Stimulated activated effector memory CD8-positive, alpha-beta T cell treated with anti-CD3 and anti-CD28 coated beads, Interleukin-12 subunit alpha, Interleukin-12 subunit beta, amount 100 ng/mL, for 72 hours (primary cell): ENCODE data around the gene ATP13A2.
"Not testable (repeated sequence)": the region's sequence is repeated elsewhere in the genome, so short reads cannot be mapped to it uniquely, and the experiment has no call there.

ENCODE experiments used
- ATAC-seq: fragments of 150-1000 bp; cut with Tn5 transposase; 2 replicates; pipeline ENCODE4 v1.10.0; 2021
- DNase-seq, 2 donors: peaks; one replicate each; pipeline ENCODE4 v3.0.0; 2021 to 2022; ENCODE audit warnings: low spot score in 2 of 2
- H3K27ac Mint-ChIP-seq: one replicate; pipeline ENCODE4 v1.8.0; 2022; ENCODE audit warnings: mild to moderate bottlenecking, mixed read lengths
- H3K36me3 Mint-ChIP-seq: one replicate; pipeline ENCODE4 v1.8.0; 2022; ENCODE audit warnings: mild to moderate bottlenecking, mixed read lengths
- H3K4me1 Mint-ChIP-seq: one replicate; pipeline ENCODE4 v1.8.0; 2022; ENCODE audit warnings: mixed read lengths
- H3K4me3 Mint-ChIP-seq: one replicate; pipeline ENCODE4 v1.8.0; 2022; ENCODE audit warnings: mild to moderate bottlenecking, mixed read lengths
- H3K9me3 Mint-ChIP-seq: one replicate; pipeline ENCODE4 v1.8.0; 2022; ENCODE audit warnings: mixed read lengths

ATP13A2 gene

DNA sequence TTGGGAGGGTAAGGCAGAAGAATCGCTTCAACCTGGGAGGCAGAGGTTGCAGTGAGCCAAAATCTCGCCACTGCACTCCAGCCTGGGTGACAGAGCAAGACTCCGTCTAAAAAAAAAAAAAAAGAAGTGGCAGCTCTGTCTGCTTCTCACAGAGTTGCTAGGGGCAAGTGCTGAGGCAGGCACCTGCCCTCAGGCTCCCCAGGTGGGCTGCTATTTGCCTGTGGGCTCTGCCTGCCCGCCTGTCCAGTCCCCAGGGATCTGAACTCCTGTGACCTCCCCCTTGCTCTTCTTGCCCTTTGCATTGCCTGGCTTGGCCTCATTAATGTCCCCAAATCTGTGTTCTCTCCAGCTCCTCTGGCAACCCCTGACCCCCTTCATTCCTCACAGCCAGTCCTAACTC, 59.4 kb downstream of the ATP13A2 start:
- not testable (repeated sequence) for H3K27ac Mint-ChIP-seq, H3K4me1 Mint-ChIP-seq, ATAC-seq, DNase-seq, H3K4me3 Mint-ChIP-seq, H3K9me3 Mint-ChIP-seq, H3K36me3 Mint-ChIP-seq

DNA sequence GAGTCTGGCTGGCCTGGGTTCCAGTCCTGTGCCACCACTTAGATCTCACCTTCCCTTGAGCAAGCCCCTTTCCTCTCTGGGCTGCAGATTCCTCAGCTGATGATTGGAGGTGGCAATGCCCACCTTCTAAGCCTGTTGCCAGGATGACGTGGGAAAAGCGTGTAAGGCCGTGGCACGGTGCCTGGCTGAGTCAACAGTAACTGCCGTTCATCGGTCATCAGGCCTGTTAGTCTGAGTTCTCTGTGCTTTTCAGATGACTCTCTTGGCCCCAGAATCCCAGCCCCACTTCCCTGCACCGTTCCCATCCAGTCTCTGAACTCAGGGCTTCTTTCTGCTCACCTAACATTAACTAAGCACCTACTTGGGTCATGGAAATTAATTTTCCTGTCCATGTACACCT, 62.7 kb downstream of the ATP13A2 start:
- ATAC-seq, H3K27ac Mint-ChIP-seq, DNase-seq, H3K4me3 Mint-ChIP-seq, H3K4me1 Mint-ChIP-seq, H3K36me3 Mint-ChIP-seq, H3K9me3 Mint-ChIP-seq: not testable (repeated sequence)

DNA sequence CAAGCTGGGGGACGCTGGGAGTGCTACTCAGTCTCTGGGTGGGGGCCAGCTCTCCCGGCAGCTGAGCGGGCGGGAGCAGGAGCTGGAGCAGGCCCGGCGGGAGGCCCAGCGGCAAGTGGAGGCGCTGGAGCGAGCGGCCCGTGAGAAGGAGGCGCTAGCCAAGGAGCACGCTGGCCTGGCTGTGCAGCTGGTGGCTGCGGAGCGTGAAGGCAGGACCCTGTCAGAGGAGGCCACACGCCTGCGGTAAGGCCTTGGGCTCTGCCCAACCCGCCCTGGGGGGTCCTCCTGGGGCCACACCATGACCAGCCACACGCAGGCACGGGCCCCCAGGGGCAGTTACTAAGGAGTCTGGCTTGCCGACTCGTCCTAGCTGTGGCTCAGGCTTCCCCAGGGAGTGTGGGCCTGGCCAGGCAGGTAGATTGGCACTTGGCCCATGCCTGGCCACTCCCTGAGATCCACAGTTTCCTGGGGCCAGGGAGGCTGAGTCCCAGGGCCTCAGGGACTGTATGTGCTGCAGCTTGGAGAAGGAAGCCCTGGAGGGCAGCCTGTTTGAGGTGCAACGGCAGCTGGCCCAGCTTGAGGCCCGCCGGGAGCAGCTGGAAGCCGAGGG, 63.3 kb downstream of the ATP13A2 start:
- H3K27ac Mint-ChIP-seq, H3K4me3 Mint-ChIP-seq, DNase-seq, H3K36me3 Mint-ChIP-seq, ATAC-seq, H3K4me1 Mint-ChIP-seq, H3K9me3 Mint-ChIP-seq: not testable (repeated sequence)

DNA sequence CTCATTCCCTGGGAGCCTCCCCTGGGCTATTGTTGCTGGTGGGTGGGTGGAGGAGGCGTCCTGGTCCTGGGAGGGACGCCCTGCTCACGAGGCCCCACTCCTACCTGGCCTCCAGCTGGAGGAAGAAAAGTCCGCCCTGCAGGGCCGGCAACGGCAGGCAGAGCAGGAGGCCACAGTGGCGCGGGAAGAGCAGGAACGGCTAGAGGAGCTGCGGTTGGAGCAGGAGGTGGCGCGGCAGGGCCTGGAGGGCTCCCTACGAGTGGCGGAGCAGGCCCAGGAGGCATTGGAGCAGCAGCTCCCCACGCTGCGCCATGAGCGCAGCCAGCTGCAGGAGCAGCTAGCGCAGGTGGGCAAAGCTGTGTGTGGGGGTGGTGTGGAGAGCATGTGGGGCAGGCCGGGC, 65.1 kb downstream of the ATP13A2 start:
- Mint-ChIP-seq H3K9me3 (no peaks in the 10 kb centered on the region), H3K4me3 (no peak overlapping the region), H3K4me1 (no peaks in the 10 kb centered on the region), H3K27ac (no peak overlapping the region), H3K36me3 (peaks cover 20% of the 10 kb centered on the region)
- DNase-seq (no peak), ATAC-seq (peak; percentile 2)

GRCh38 chr1:16946185-16946584, 65.5 kb downstream of the ATP13A2 start:
- H3K4me1 Mint-ChIP-seq, H3K27ac Mint-ChIP-seq, H3K9me3 Mint-ChIP-seq, H3K4me3 Mint-ChIP-seq, DNase-seq: not testable (repeated sequence)
- ATAC-seq: peak; percentile 4
- peaks cover 24% of the 10 kb centered on the region for H3K36me3 Mint-ChIP-seq

DNA sequence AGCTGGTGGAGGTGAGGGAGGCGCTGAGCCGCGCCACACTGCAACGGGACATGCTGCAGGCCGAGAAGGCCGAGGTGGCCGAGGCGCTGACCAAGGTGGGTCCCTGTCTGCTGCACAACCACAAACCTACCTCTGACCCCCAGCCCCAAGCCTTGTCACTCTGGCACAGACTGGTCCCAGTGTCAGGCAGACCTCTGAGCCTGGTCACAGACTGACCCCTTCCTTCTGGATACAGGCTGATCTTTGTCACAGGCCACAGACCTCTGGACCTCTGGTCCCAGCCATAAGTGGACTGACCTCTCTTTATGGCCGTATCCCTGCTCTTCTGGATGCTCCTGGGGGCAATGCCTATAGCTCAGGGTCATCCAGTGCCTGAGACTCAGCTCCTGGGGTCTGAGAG, 66.2 kb downstream of the ATP13A2 start:
- peak; percentile 24 for ATAC-seq
- not testable (repeated sequence) for H3K9me3 Mint-ChIP-seq, H3K27ac Mint-ChIP-seq, H3K4me3 Mint-ChIP-seq, DNase-seq, H3K4me1 Mint-ChIP-seq
- H3K36me3 Mint-ChIP-seq: peaks cover 31% of the 10 kb centered on the region

- peaks cover 38% of the 10 kb centered on the region for H3K36me3 Mint-ChIP-seq
- H3K4me1 Mint-ChIP-seq: no peaks in the 10 kb centered on the region
- no peak overlapping the region for H3K27ac Mint-ChIP-seq
- ATAC-seq: no peak
- H3K9me3 Mint-ChIP-seq: no peaks in the 10 kb centered on the region
- DNase-seq: no peak
- H3K4me3 Mint-ChIP-seq: no peak overlapping the region
These were observed 67.7 kb downstream of the ATP13A2 start for GRCh38 chr1:16944038-16944437.

DNA sequence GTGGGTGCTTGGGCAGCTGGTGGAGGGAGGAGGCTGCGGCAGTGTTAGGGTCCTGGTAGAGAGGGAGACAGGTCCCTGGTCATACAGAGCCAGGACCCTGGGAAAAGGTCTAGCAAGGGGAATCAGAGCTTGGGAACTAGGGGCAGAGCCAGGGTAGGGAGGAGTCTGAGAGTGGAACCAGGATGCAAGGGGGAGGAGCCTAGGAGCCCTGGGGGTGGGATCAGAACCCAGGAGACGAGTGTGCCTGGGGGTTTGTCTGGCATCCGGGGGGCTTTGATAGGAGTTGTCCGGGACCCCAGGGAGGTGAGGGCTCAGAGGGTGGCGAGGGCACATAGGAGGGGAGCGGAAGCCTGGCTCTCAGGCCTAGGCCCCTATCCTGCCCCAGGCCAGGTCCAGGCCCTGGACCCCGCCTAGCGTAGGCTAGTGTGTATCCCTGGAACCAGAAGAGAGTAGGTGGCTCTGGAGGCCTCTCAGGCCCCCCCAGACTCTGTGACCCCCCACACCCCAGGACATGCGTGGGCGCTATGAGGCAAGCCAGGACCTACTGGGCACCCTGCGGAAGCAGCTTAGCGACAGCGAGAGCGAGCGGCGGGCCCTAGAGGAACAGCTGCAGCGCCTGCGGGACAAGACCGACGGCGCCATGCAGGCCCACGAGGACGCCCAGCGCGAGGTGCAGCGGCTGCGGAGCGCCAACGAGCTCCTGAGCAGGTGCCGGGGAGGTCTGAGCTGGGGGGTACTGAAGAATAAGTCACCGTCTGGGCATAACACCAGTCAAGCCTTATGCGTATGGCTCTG, 72.1 kb downstream of the ATP13A2 start:
- not testable (repeated sequence) for H3K9me3 Mint-ChIP-seq, H3K4me1 Mint-ChIP-seq, H3K27ac Mint-ChIP-seq, DNase-seq, H3K4me3 Mint-ChIP-seq
- ATAC-seq: peak; percentile 5
- H3K36me3 Mint-ChIP-seq: peaks cover 43% of the 10 kb centered on the region

- Mint-ChIP-seq H3K9me3 (no peaks in the 10 kb centered on the region), H3K27ac (no peak overlapping the region), H3K4me1 (no peaks in the 10 kb centered on the region), H3K4me3 (no peak overlapping the region), H3K36me3 (peaks cover 44% of the 10 kb centered on the region)
- DNase-seq (no peak), ATAC-seq (no peak)
These were observed 73.1 kb downstream of the ATP13A2 start for GRCh38 chr1:16938351-16939321.

- H3K36me3 Mint-ChIP-seq: peaks cover 49% of the 10 kb centered on the region
- H3K4me1 Mint-ChIP-seq, H3K9me3 Mint-ChIP-seq, H3K27ac Mint-ChIP-seq, ATAC-seq, DNase-seq, H3K4me3 Mint-ChIP-seq: not testable (repeated sequence)
These were observed 75.1 kb downstream of the ATP13A2 start for GRCh38 chr1:16936580-16936979.
